ENCODE results near the gene NDRG2.

NDRG2 gene

DNA sequence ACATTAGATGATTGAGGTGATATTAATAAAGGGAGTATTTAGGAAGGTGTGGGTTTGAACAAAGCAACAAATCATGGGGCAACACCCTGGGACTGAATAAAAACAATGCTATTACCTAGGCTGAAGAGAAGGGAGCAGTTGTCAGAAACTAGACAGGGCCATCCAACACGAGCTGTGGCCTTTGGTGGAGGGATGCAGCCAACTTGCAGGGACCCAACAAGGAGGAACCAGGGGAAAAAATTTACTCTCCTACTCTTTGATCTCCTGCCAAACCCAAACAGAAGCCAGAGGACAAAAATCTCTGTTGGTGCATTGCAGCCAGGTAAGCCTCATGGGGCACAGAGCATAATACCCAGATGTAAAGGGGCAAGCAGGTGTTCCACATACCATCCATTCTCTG lies 13.7 kb downstream of the NDRG2 start:
- TF ChIP-seq, protein P1, sequence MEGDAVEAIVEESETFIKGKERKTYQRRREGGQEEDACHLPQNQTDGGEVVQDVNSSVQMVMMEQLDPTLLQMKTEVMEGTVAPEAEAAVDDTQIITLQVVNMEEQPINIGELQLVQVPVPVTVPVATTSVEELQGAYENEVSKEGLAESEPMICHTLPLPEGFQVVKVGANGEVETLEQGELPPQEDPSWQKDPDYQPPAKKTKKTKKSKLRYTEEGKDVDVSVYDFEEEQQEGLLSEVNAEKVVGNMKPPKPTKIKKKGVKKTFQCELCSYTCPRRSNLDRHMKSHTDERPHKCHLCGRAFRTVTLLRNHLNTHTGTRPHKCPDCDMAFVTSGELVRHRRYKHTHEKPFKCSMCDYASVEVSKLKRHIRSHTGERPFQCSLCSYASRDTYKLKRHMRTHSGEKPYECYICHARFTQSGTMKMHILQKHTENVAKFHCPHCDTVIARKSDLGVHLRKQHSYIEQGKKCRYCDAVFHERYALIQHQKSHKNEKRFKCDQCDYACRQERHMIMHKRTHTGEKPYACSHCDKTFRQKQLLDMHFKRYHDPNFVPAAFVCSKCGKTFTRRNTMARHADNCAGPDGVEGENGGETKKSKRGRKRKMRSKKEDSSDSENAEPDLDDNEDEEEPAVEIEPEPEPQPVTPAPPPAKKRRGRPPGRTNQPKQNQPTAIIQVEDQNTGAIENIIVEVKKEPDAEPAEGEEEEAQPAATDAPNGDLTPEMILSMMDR (IDR thresholded peaks at IDR 0.05): no peak

DNA sequence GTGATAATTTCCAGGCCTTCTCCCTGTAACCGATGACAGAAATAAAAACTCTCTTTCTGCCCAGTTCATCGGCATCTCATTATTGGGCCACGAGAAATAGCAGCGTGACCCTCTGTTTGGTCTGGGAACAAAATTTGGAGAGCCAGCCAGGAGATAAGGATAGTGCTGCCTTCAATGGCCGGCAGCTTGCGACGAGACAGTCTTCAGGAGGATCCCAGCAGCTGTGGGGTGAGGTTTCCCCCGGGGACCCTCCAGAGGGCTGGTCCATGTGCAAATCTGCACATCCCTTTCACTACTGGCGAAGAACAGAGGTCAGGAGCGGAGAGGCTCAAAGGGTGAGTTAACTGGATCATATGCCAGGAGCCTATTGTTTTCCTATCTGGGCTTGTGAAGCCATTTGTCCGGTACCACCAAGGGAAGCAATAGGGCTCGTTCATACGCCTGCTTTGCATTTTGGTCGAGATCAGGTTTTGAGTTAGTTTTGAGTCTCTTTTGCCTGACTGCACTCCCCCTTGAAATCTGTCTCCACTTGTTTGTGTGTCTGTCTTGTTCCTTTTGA lies 21.0 kb downstream of the NDRG2 start:
- TF ChIP-seq, protein P1 (IDR thresholded peaks at IDR 0.05): no peak

DNA sequence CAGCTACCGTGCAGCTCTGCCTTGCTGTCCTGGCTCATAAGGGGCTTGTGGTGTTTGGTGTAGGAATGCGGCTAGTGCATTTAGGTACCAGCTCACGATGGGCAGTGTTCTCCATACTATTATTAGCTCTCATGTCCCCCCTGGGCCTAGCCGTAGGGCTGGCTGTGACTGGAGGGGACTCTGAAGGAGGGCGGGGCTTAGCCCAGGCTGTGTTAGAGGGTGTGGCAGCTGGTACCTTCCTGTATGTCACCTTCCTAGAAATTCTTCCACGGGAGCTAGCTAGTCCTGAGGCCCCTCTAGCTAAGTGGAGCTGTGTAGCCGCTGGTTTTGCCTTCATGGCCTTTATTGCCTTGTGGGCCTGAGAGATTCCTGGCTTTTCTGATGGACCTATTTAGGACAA lies 23.6 kb downstream of the NDRG2 start:
- TF ChIP-seq, protein P1 (IDR thresholded peaks at IDR 0.05): no peak

DNA sequence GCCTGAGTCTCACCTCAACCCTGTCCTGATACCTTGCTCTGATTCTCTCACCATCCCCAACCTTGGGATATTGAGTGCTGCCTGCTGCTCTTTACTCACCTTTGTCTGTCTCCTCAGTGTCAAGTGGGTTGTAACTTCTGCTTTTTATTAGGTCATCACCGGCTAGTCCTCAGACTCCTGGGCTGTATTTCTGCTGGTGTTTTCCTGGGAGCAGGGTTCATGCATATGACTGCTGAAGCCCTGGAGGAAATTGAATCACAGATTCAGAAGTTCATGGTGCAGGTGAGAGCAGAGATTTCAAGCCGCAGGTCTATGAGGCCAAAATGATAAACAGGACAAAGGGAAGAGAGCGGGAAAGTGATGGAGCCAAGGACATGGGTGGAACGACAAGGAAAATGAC lies 25.3 kb downstream of the NDRG2 start:
- TF ChIP-seq, protein P1 (IDR thresholded peaks at IDR 0.05): no peak

DNA sequence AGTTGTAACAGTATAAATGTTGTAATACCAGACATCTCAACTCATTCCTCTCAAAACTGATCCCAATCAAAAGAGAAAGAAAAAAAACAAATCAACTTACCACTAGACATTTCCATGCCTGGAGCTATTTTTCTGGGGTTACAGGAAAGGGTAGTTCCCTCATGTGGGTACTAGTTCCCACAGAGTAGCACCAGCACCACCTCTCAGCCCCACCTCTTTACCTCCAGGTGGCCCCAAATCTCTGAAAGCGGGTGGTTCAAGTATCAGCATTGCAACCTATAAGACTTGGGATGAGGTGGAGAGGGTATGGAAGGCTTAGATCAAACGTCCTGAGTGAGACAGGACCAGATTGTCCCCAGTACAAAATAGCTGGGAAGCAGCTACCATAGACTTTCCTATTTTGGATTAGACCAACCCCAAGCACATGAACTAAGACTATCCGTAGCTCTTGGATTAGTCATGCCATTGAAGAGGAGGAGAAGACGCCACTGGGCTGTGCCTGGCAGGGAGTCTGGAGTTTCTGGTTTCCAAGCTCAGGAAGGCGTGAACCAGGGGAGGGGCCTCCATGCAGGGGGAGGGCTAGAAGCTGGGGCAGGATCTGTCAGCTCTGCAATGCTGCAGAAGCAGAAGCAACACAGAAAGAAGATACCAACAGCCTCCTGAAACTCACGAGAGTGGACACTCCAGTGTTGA lies 26.0 kb downstream of the NDRG2 start, which contains the start of gene SLC39A2:
TSS of gene SLC39A2 (plus strand) at position 620 of the 693 bp plus-strand sequence. CDS start 154 bp downstream, outside the sequence.
- TF ChIP-seq, protein P1 (IDR thresholded peaks at IDR 0.05): no peak

DNA sequence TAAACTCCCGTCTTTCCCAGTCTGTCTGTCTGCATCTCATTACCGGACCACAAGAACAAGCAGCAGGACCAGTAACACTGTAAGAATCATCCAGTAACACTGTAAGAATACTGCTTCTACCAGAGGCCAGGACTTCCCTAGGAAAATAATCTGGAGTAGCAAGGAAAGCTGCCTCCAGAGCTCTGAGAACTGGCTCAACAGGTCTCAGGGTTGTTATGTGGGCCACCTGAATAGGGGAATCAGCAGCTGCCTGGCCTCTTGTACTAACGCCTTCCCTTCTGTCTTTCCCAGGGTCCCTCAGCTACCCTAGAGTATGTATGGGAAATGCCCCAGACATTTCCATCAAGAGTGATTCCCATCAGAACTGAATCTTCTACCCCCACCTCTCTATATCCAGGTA lies 26.7 kb downstream of the NDRG2 start:
- TF ChIP-seq, protein P1 (IDR thresholded peaks at IDR 0.05): no peak

DNA sequence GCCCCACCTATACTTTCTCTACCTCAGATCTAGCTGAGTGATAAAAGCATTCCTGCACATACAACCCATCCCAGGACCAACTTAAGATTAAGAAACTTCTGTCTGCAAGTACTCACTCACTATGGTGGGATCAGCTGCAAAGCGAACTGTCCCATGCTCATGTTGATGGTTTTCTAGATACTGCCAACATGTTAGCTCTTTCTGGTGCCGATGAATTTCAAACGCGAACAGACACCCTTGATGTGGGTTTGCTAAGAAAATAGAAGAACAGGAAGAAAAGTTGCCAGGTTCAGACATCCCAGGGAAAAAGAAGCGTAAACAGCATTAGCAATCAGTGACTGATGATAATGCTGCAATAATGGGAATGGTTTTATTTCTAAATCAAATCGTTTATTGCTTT lies 27.3 kb downstream of the NDRG2 start:
- TF ChIP-seq, protein P1 (IDR thresholded peaks at IDR 0.05): no peak
